Liver (tissue), 3 donors: ENCODE results near the gene LRRC15.

Experiments
- JUND ChIP-seq, 2 donors: IDR thresholded peaks; 2 replicates each; pipeline ENCODE4 v1.6.1; 2016; ENCODE audit warnings: antibody characterized with exemption in 2 of 2
- TAF1 ChIP-seq: conservative IDR thresholded peaks from 2 replicates; pipeline ENCODE4 v1.6.1; 2016; ENCODE audit warnings: antibody characterized with exemption, mild to moderate bottlenecking
- TF ChIP-seq, protein P1 (sequence below): fragments of 150-350 bp; IDR thresholded peaks from 2 replicates; pipeline ENCODE4 v1.5.1; 2017; ENCODE audit warnings: improper control_type of control experiment, low read depth, low read length; ENCODE audit not compliant: missing input control
- donor health status: healthy.
- donor health status: healthy.

DNA sequence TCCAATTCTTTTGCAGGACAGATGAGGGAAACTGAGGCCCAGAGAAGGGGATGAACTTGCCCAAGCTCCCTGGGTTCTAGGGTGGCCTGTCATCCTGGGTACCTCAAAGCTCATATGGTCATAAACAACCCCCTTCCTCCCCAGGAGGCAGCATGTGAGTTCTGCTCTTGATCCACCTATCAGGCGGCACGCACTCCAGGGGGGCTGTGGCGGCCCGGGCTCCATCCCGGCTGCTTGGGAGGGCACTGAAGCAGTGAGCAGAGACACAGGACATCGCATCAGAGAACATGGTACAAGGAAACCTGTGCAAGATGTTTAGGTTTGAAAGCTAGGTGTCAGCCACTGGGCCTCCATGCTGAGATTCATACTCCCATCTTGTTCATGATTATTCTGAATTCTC, 52.6 kb downstream of the LRRC15 start:
- TF ChIP-seq, protein P1, sequence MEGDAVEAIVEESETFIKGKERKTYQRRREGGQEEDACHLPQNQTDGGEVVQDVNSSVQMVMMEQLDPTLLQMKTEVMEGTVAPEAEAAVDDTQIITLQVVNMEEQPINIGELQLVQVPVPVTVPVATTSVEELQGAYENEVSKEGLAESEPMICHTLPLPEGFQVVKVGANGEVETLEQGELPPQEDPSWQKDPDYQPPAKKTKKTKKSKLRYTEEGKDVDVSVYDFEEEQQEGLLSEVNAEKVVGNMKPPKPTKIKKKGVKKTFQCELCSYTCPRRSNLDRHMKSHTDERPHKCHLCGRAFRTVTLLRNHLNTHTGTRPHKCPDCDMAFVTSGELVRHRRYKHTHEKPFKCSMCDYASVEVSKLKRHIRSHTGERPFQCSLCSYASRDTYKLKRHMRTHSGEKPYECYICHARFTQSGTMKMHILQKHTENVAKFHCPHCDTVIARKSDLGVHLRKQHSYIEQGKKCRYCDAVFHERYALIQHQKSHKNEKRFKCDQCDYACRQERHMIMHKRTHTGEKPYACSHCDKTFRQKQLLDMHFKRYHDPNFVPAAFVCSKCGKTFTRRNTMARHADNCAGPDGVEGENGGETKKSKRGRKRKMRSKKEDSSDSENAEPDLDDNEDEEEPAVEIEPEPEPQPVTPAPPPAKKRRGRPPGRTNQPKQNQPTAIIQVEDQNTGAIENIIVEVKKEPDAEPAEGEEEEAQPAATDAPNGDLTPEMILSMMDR: no peak
- TF ChIP-seq JUND (IDR thresholded peaks at IDR 0.05) (no peak), TAF1 (no peak)
